PC-9 (cell line): ENCODE results near the gene CHRNA4. TPM values are rescaled to one million over a fixed set of nuclear protein-coding genes. Genes with fewer than 3 reads are reported as not detected.

Source experiments
- BruUV-seq: library from RNA; stranded (reverse); fragments of 400-500 nt; replicated peaks from 2 replicates; lab custom pipeline; 2021; lab: Mats Ljungman, UMichigan
- CTCF ChIA-PET: fragments of 300-600 bp; sonication (Branson Sonifier 250); formaldehyde crosslinking; loops from one replicate; lab custom pipeline; 2022; ENCODE audit warnings: antibody characterized with exemption; lab: Charles Lee
- POLR2A ChIA-PET: fragments of 300-600 bp; sonication (Branson Sonifier 250); formaldehyde crosslinking; loops from one replicate; lab custom pipeline; 2022; ENCODE audit warnings: antibody characterized with exemption; ENCODE audit not compliant: unreplicated experiment; lab: Charles Lee
- DNase-seq, 2 experiments: peaks; one replicate each; pipeline versions ENCODE4 v3.0.0 to v3.0.0-alpha.2; 2015 to 2022; ENCODE audit warnings: mixed read lengths in 1 of 2
- H2AFZ ChIP-seq: fragments of 200-600 bp; sonication (generic); 2 replicates; pipeline ENCODE4 v1.8.1; 2017; ENCODE audit warnings: antibody characterized with exemption
- H3F3A ChIP-seq: fragments of 200-600 bp; sonication (generic); 2 replicates; pipeline ENCODE4 v1.8.1; 2017; ENCODE audit warnings: antibody characterized with exemption, mild to moderate bottlenecking, low read depth; ENCODE audit not compliant: insufficient read depth
- H3K27ac ChIP-seq: fragments of 200-600 bp; sonication (generic); 2 replicates; pipeline ENCODE4 v1.6.1; 2016; ENCODE audit warnings: mixed run types
- H3K27me3 ChIP-seq: fragments of 200-600 bp; sonication (generic); 2 replicates; pipeline ENCODE4 v1.6.1; 2016; ENCODE audit warnings: low read depth, mixed run types; ENCODE audit not compliant: insufficient read depth
- H3K36me3 ChIP-seq: fragments of 200-600 bp; sonication (generic); 2 replicates; pipeline ENCODE4 v1.6.1; 2016; ENCODE audit warnings: low read depth, mixed run types
- H3K4me1 ChIP-seq: fragments of 200-600 bp; sonication (generic); replicated peaks from 2 replicates; pipeline ENCODE4 v1.6.1; 2016; ENCODE audit warnings: mixed run types; ENCODE audit not compliant: insufficient read depth
- H3K4me2 ChIP-seq: fragments of 200-600 bp; sonication (generic); 2 replicates; pipeline ENCODE4 v1.6.1; 2017; ENCODE audit warnings: mixed run types
- H3K4me3 ChIP-seq: fragments of 200-600 bp; sonication (generic); 2 replicates; pipeline ENCODE4 v1.6.1; 2016; ENCODE audit warnings: mixed run types
- H3K79me2 ChIP-seq: fragments of 200-600 bp; sonication (generic); 2 replicates; pipeline ENCODE4 v1.6.1; 2017; ENCODE audit warnings: low read depth, mixed run types
- H3K9me2 ChIP-seq: fragments of 200-600 bp; sonication (generic); 2 replicates; pipeline ENCODE4 v1.8.1; 2017; ENCODE audit warnings: mild to moderate bottlenecking; ENCODE audit not compliant: insufficient read depth
- H3K9me3 ChIP-seq: fragments of 200-600 bp; sonication (generic); 2 replicates; pipeline ENCODE4 v1.8.1; 2016; ENCODE audit warnings: low read depth; ENCODE audit not compliant: insufficient read depth
- H4K20me1 ChIP-seq: fragments of 200-600 bp; sonication (generic); 2 replicates; pipeline ENCODE4 v1.8.1; 2017; ENCODE audit not compliant: insufficient read depth
- EZH2 ChIP-seq: fragments of 200-600 bp; sonication (generic); IDR thresholded peaks from 2 replicates; pipeline ENCODE4 v1.8.0; 2017; ENCODE audit warnings: antibody characterized with exemption, low read depth
- intact Hi-C: fragments of 100-400 bp; cut with micrococcal nuclease; formaldehyde crosslinking; loops from one replicate; pipeline ENCODE4 v1.10.0; 2022; ENCODE audit not compliant: unreplicated experiment
- total RNA-seq: library from RNA; stranded (reverse); gene quantifications from 2 replicates; pipeline ENCODE4 v1.2.3, GENCODE V29; 2021
- TF ChIP-seq, protein P1 (sequence below): fragments of 200-600 bp; sonication (generic); conservative IDR thresholded peaks from 2 replicates; pipeline ENCODE4 v1.6.1; 2017; ENCODE audit warnings: mixed run types, antibody characterized with exemption, mild to moderate bottlenecking, moderate library complexity

CHRNA4 gene
- total RNA-seq, 1 experiment from 2014 or later, result not detected

DNA sequence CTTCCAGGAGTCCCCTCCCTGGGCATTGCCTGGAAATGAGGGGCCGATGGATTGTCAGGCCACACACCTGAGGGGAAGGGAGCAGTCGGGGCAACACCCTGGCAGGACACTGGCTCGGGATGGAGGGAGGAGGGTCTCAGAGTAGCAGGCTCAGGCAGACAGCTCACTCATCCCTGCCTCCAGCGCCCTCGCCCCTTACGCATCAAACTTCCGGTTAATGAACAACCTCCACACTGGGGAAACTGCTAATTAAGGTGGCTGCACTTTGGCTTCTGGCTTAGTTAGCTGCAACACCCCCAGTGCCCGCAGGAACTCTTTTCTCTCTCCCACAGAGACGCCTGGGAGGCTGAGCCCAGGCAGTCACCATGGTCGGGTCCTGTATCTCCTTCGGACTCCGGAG, 13.4 kb upstream of the CHRNA4 start:
- TF ChIP-seq, protein P1, sequence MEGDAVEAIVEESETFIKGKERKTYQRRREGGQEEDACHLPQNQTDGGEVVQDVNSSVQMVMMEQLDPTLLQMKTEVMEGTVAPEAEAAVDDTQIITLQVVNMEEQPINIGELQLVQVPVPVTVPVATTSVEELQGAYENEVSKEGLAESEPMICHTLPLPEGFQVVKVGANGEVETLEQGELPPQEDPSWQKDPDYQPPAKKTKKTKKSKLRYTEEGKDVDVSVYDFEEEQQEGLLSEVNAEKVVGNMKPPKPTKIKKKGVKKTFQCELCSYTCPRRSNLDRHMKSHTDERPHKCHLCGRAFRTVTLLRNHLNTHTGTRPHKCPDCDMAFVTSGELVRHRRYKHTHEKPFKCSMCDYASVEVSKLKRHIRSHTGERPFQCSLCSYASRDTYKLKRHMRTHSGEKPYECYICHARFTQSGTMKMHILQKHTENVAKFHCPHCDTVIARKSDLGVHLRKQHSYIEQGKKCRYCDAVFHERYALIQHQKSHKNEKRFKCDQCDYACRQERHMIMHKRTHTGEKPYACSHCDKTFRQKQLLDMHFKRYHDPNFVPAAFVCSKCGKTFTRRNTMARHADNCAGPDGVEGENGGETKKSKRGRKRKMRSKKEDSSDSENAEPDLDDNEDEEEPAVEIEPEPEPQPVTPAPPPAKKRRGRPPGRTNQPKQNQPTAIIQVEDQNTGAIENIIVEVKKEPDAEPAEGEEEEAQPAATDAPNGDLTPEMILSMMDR, result no peak
- no peak for TF ChIP-seq EZH2
- ChIA-PET POLR2A (no interaction called here), CTCF (no interaction called here)
- H3K4me2 ChIP-seq, result no peak overlapping the region
- no TSS peak for BruUV-seq
- H3K27me3 ChIP-seq, result peaks cover 93% of the 10 kb centered on the region
- no peaks in the 10 kb centered on the region for H3K9me2 ChIP-seq
- no peaks in the 10 kb centered on the region for H3K79me2 ChIP-seq
- no peaks in the 10 kb centered on the region for H3F3A ChIP-seq
- no peaks in the 10 kb centered on the region for H3K9me3 ChIP-seq
- no peaks in the 10 kb centered on the region for H3K36me3 ChIP-seq
- intact Hi-C loops, result no loop called here
- H3K27ac ChIP-seq, result no peak overlapping the region
- no peak overlapping the region for H3K4me3 ChIP-seq
- H2AFZ ChIP-seq, result no peak overlapping the region
- DNase-seq, result no peak
- peaks cover 18% of the 10 kb centered on the region for H4K20me1 ChIP-seq
- H3K4me1 ChIP-seq, result no peaks in the 10 kb centered on the region

DNA sequence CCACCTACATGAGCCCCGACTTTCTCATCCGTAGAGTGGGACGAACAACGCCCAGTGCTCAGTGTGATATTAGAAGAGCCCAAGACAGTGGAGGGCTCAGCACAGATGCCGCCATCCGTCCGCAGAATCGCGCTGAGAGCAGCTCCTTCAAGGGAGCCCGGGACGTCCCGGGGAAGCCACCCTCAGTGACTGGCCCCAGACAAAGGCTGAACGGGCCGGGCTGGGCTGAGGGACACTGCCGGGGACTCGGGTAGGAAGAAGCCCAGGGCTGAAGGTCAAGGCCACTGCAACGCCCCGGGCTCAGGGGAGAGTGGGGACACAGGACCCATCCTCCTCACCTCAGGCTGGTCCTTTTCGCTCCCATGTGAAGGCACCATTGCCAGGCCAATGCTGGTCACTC, 12.8 kb upstream of the CHRNA4 start:
- intact Hi-C loops, result no loop called here
- Histone ChIP-seq H3K4me1 (no peaks in the 10 kb centered on the region), H4K20me1 (peaks cover 18% of the 10 kb centered on the region), H2AFZ (no peak overlapping the region), H3K27me3 (peaks cover 93% of the 10 kb centered on the region), H3K9me2 (no peaks in the 10 kb centered on the region), H3K4me3 (no peak overlapping the region), H3F3A (no peaks in the 10 kb centered on the region), H3K4me2 (no peak overlapping the region), H3K9me3 (no peaks in the 10 kb centered on the region), H3K27ac (no peak overlapping the region), H3K79me2 (no peaks in the 10 kb centered on the region), H3K36me3 (no peaks in the 10 kb centered on the region)
- ChIA-PET POLR2A (no interaction called here), CTCF (no interaction called here)
- TF ChIP-seq EZH2, result no peak
- TF ChIP-seq, protein P1, result no peak
- BruUV-seq, result no TSS peak
- DNase-seq, result no peak

DNA sequence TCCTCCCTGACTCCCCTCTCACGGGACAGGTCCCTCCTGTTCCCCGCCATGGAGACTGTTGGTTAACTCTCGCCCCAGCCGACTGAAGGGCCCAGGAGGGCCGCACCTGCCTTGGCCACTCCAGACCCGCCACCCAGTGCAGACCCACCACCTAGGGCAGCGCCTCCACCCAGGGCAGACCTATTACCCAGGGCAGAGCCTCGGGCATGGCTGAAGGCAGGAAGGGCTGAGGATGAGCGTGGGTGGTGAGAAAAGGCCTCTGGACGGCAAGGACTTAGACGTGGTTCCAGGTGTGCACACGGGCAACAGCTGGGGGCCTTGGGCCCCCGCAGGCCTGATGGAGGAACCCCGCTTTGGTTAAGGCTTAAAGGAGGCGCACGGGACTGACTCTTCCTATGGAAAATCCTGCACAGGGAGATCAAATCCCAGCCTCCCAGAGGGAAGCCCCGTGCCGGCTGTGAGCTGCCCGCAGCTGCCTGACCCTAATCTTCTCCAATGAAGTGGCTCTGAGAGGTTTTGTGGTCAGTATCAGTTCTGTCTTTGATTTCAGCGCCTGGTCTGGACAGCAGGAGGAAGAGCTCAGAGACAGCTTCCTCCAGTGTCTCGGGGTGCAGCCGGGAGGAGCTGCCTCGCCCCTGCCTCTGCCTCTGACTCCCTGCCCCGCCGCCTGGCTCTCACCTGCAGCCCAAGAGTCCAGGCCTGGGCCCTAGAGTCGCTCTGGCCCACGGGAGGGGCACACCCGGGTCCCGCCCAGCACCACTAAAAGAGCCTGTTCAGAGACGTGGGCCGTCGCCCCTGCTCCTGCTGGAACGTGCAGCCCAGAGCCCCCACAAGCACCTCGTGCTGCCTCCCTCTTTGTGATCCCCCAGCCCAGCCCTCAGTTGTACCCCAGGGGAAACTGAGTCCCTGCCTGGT, 12.1 kb upstream of the CHRNA4 start:
- no peaks in the 10 kb centered on the region for H3F3A ChIP-seq
- no peaks in the 10 kb centered on the region for H3K4me1 ChIP-seq
- ChIA-PET CTCF (no interaction called here), POLR2A (no interaction called here)
- peaks cover 93% of the 10 kb centered on the region for H3K27me3 ChIP-seq
- BruUV-seq, result no TSS peak
- no peak overlapping the region for H3K4me3 ChIP-seq
- DNase-seq, result no peak
- H3K4me2 ChIP-seq, result no peak overlapping the region
- intact Hi-C loops, result no loop called here
- peaks cover 18% of the 10 kb centered on the region; the same call in 1 of the 2 replicates for H4K20me1 ChIP-seq
- no peaks in the 10 kb centered on the region for H3K9me2 ChIP-seq
- TF ChIP-seq, protein P1, result no peak
- TF ChIP-seq EZH2, result no peak
- H3K27ac ChIP-seq, result no peak overlapping the region
- H3K9me3 ChIP-seq, result no peaks in the 10 kb centered on the region
- H2AFZ ChIP-seq, result no peak overlapping the region
- no peaks in the 10 kb centered on the region for H3K36me3 ChIP-seq
- H3K79me2 ChIP-seq, result no peaks in the 10 kb centered on the region
